NT2/D1 (cell line): ENCODE data around the gene FAM9C.
"Not testable (repeated sequence)": the region's sequence is repeated elsewhere in the genome, so short reads cannot be mapped to it uniquely, and the experiment has no call there.

Source experiments
- SUZ12 ChIP-seq: IDR thresholded peaks from 2 replicates; pipeline ENCODE4 v1.6.1; 2011; ENCODE audit not compliant: insufficient read length, insufficient read depth; ENCODE audit errors: extremely low read depth
- YY1 ChIP-seq: IDR thresholded peaks from 2 replicates; pipeline ENCODE4 v1.6.1; 2011; ENCODE audit not compliant: insufficient read length, insufficient read depth
- ZNF274 ChIP-seq: IDR thresholded peaks from 2 replicates; pipeline ENCODE4 v1.6.1; 2011; ENCODE audit warnings: mild to moderate bottlenecking, low read depth, low read length

- not testable (repeated sequence) for TF ChIP-seq ZNF274, YY1, SUZ12
Observed at GRCh38 chrX:13086793-13087321, 42.4 kb upstream of the FAM9C start.
